ENCODE results near the gene KEAP1. TPM values are rescaled to one million over a fixed set of nuclear protein-coding genes. Genes with fewer than 3 reads are reported as not detected.

KEAP1 gene
- total and polyA plus RNA-seq, 2 donors: 30.4 to 80.1 TPM

Small RNA genes within 50 kb of the gene (small RNA-seq; reads per million reads assigned to genes)
- gene MIR1238 (not detected), gene RNU7-140P (not detected)

Other genes starting within 250 kb of the KEAP1 start
- 7.7 TPM for gene ICAM1, start 232.2 kb downstream of the KEAP1 start, total RNA-seq
- gene ICAM1, start 232.2 kb downstream of the KEAP1 start, polyA plus RNA-seq: 26.4 TPM
- gene ICAM4, start 216.4 kb downstream of the KEAP1 start, total RNA-seq: 2.6 TPM
- 1.4 TPM for gene ICAM4, start 216.4 kb downstream of the KEAP1 start, polyA plus RNA-seq
- 0.53 TPM for gene ICAM5, start 213.4 kb downstream of the KEAP1 start, total RNA-seq
- gene ICAM5, start 213.4 kb downstream of the KEAP1 start, polyA plus RNA-seq: 1.8 TPM
- gene ZGLP1, start 193.5 kb downstream of the KEAP1 start, total RNA-seq: 1.1 TPM
- gene ZGLP1, start 193.5 kb downstream of the KEAP1 start, polyA plus RNA-seq: 3.4 TPM
- gene FDX2, start 187.3 kb downstream of the KEAP1 start, total RNA-seq: 5.7 TPM
- 22.0 TPM for gene FDX2, start 187.3 kb downstream of the KEAP1 start, polyA plus RNA-seq
- gene RAVER1, start 169.8 kb downstream of the KEAP1 start, total RNA-seq: 8.5 TPM
- 27.0 TPM for gene RAVER1, start 169.8 kb downstream of the KEAP1 start, polyA plus RNA-seq
- gene ICAM3, start 163.7 kb downstream of the KEAP1 start, total RNA-seq: 3.8 TPM
- gene ICAM3, start 163.7 kb downstream of the KEAP1 start, polyA plus RNA-seq: 9.7 TPM
- gene TYK2, start 122.8 kb downstream of the KEAP1 start, total RNA-seq: 55.5 TPM
- 72.1 TPM for gene TYK2, start 122.8 kb downstream of the KEAP1 start, polyA plus RNA-seq
- gene CDC37, start 99.8 kb downstream of the KEAP1 start, total RNA-seq: 59.5 TPM
- gene CDC37, start 99.8 kb downstream of the KEAP1 start, polyA plus RNA-seq: 203 TPM
- 5.6 TPM for gene PDE4A, start 82.8 kb downstream of the KEAP1 start, total RNA-seq
- 18.6 TPM for gene PDE4A, start 82.8 kb downstream of the KEAP1 start, polyA plus RNA-seq
- gene S1PR5, start 14.1 kb upstream of the KEAP1 start, total RNA-seq: 3.2 TPM
- gene S1PR5, start 14.1 kb upstream of the KEAP1 start, polyA plus RNA-seq: 1.8 TPM
- 6.0 TPM for gene ATG4D, start 40.5 kb upstream of the KEAP1 start, total RNA-seq
- gene ATG4D, start 40.5 kb upstream of the KEAP1 start, polyA plus RNA-seq: 25.9 TPM
- 7.7 TPM for gene KRI1, start 62.7 kb upstream of the KEAP1 start, total RNA-seq
- gene KRI1, start 62.7 kb upstream of the KEAP1 start, polyA plus RNA-seq: 29.9 TPM
- 6.2 TPM for gene CDKN2D, start 65.6 kb upstream of the KEAP1 start, total RNA-seq
- gene CDKN2D, start 65.6 kb upstream of the KEAP1 start, polyA plus RNA-seq: 24.7 TPM
- 9.4 TPM for gene AP1M2, start 84.0 kb upstream of the KEAP1 start, total RNA-seq
- 9.3 TPM for gene AP1M2, start 84.0 kb upstream of the KEAP1 start, polyA plus RNA-seq
- 40.7 TPM for gene SLC44A2, start 122.2 kb upstream of the KEAP1 start, total RNA-seq
- 76.5 TPM for gene SLC44A2, start 122.2 kb upstream of the KEAP1 start, polyA plus RNA-seq
- gene ILF3, start 151.0 kb upstream of the KEAP1 start, total RNA-seq: 103 TPM
- gene ILF3, start 151.0 kb upstream of the KEAP1 start, polyA plus RNA-seq: 107 TPM
- gene QTRT1, start 198.1 kb upstream of the KEAP1 start, total RNA-seq: 16.3 TPM
- 55.3 TPM for gene QTRT1, start 198.1 kb upstream of the KEAP1 start, polyA plus RNA-seq
- gene DNM2, start 214.7 kb upstream of the KEAP1 start, total RNA-seq: 76.2 TPM
- gene DNM2, start 214.7 kb upstream of the KEAP1 start, polyA plus RNA-seq: 87.0 TPM

Measured in urinary bladder (tissue), 2 donors.